Natural killer cell (primary cell): Measurements from ENCODE around the gene FMN1. TPM values are rescaled to one million over a fixed set of nuclear protein-coding genes. Genes with fewer than 3 reads are reported as not detected.

Source experiments
- ATAC-seq, 3 donors: fragments of 150-1000 bp in 2 of 3; fragments of 200-7000 bp in 1 of 3; cut with Tn5 transposase; 1 replicate in 1 of 3; 2 replicates in 2 of 3; pipeline ENCODE4 v1.10.0; 2021; ENCODE audit warnings: mild to moderate bottlenecking in 2 of 3, moderate library complexity in 2 of 3
- DNase-seq, 2 donors: peaks; one replicate each; pipeline versions ENCODE4 v3.0.0 to v3.0.0-alpha.2; 2013 to 2021; ENCODE audit warnings: mixed read lengths in 1 of 2
- H3K27ac ChIP-seq: one replicate; pipeline ENCODE4 v1.5.1; 2013; ENCODE audit warnings: mild to moderate bottlenecking, low read length
- H3K27me3 ChIP-seq: one replicate; pipeline ENCODE4 v1.6.1; 2013; ENCODE audit warnings: low read length; ENCODE audit not compliant: control insufficient read depth, insufficient read depth
- H3K36me3 ChIP-seq: one replicate; pipeline ENCODE4 v1.6.1; 2013; ENCODE audit warnings: low read length; ENCODE audit not compliant: control insufficient read depth, insufficient read depth
- H3K4me1 ChIP-seq: one replicate; pipeline ENCODE4 v1.6.1; 2013; ENCODE audit warnings: low read length; ENCODE audit not compliant: control insufficient read depth, insufficient read depth
- H3K4me3 ChIP-seq: one replicate; pipeline ENCODE4 v1.5.1; 2013; ENCODE audit warnings: low read length
- H3K9me3 ChIP-seq: one replicate; pipeline ENCODE4 v1.6.1; 2013; ENCODE audit warnings: low read length; ENCODE audit not compliant: control insufficient read depth, insufficient read depth
- H3K27ac Mint-ChIP-seq, 2 donors: one replicate each; pipeline ENCODE4 v1.8.0; 2022; ENCODE audit warnings: mild to moderate bottlenecking in 2 of 2, mixed read lengths in 2 of 2, moderate library complexity in 1 of 2
- H3K27me3 Mint-ChIP-seq, 2 donors: one replicate each; pipeline ENCODE4 v1.8.0; 2022; ENCODE audit warnings: low read depth in 2 of 2, mixed read lengths in 2 of 2
- H3K36me3 Mint-ChIP-seq: one replicate; pipeline ENCODE4 v1.8.0; 2022; ENCODE audit warnings: mixed read lengths
- H3K4me1 Mint-ChIP-seq, 2 donors: one replicate each; pipeline ENCODE4 v1.8.0; 2022; ENCODE audit warnings: mixed read lengths in 2 of 2
- H3K4me3 Mint-ChIP-seq: one replicate; pipeline ENCODE4 v1.8.0; 2022; ENCODE audit warnings: mild to moderate bottlenecking, moderate library complexity, mixed read lengths
- H3K9me3 Mint-ChIP-seq, 2 donors: one replicate each; pipeline ENCODE4 v1.8.0; 2022; ENCODE audit warnings: mixed read lengths in 2 of 2
- WGBS: methylation state at CpG from one replicate; pipeline ENCODE4 v1.1.7; 2013; ENCODE audit warnings: missing lambda C conversion rate; ENCODE audit not compliant: insufficient coverage; 5-methylcytosine and 5-hydroxymethylcytosine counted together
- intact Hi-C: fragments of 100-400 bp; cut with micrococcal nuclease; formaldehyde crosslinking; loops from one replicate; pipeline ENCODE4 v1.14.2; 2022
- total RNA-seq, 4 donors: library from RNA; stranded (reverse); fragments of 120-200 nt in 1 of 4; gene quantifications; one replicate each; pipeline versions ENCODE4 v1.2.3 to v1.2.4, GENCODE V29; 2013 to 2022
- TF ChIP-seq, protein P1 (sequence below): fragments of 200-600 bp; IDR thresholded peaks from one replicate; pipeline ENCODE4 v1.8.0; 2022; ENCODE audit warnings: antibody characterized with exemption

Gene FMN1
- total RNA-seq, 3 donors from 2014 or later (not counting 1 experiment from before 2014, with no cell fraction given): 2.0 to 19.2 (median 2.2) TPM

DNA sequence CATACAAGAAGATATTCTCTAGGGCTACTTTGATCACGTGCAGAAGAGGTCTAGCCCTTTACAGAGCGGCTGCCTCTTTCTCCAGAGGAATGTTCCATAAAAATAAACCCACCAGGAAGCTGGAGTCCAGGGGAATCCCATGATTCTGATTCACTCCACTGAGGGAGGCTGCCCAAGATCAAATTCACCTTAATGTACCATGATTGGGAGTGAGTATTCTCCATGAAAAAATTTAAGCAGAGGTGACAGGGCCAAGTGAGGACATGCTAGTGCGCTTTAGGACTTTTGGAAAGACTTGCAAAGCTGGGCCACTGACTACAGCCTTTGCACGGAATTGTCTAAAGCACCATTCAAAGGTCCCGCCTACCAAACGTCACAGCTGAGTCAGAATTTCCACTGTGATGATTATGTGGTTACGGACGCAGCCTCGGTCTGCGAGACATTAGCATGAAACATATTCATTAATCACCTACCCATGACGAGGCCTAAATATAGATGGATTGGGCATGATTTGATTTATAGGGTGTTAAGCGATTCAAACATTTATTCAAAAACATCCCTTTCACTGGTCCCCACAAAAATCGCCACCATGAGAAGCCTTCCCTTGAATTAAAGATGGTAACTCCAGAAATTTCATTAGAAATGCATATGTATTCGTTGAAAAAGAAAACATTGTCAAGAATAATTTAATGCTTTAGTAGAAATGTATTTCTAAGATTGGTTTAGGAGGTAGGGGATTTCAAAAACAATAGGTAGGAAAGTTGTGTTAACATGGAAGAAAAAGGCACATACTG lies 324.1 kb downstream of the FMN1 start:
- DNase-seq: no peak
- TF ChIP-seq, protein P1, sequence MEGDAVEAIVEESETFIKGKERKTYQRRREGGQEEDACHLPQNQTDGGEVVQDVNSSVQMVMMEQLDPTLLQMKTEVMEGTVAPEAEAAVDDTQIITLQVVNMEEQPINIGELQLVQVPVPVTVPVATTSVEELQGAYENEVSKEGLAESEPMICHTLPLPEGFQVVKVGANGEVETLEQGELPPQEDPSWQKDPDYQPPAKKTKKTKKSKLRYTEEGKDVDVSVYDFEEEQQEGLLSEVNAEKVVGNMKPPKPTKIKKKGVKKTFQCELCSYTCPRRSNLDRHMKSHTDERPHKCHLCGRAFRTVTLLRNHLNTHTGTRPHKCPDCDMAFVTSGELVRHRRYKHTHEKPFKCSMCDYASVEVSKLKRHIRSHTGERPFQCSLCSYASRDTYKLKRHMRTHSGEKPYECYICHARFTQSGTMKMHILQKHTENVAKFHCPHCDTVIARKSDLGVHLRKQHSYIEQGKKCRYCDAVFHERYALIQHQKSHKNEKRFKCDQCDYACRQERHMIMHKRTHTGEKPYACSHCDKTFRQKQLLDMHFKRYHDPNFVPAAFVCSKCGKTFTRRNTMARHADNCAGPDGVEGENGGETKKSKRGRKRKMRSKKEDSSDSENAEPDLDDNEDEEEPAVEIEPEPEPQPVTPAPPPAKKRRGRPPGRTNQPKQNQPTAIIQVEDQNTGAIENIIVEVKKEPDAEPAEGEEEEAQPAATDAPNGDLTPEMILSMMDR: no peak
- ATAC-seq: no peak
- no peaks in the 10 kb centered on the region for H3K27me3 ChIP-seq
- Mint-ChIP-seq H3K9me3 (no peaks in the 10 kb centered on the region), H3K4me3 (no peak overlapping the region), H3K4me1 (no peaks in the 10 kb centered on the region), H3K36me3 (no peaks in the 10 kb centered on the region), H3K27me3 (peaks cover 0 to 3% of the 10 kb centered on the region in 2 donors), H3K27ac (no peak overlapping the region)
- H3K4me3 ChIP-seq: no peak overlapping the region
- no peaks in the 10 kb centered on the region for H3K4me1 ChIP-seq
- H3K27ac ChIP-seq: no peak overlapping the region
- intact Hi-C loops: no loop called here
- WGBS: 92% methylated on average over 12 of the region's 14 CpGs
- no peaks in the 10 kb centered on the region for H3K9me3 ChIP-seq
- H3K36me3 ChIP-seq: no peaks in the 10 kb centered on the region

DNA sequence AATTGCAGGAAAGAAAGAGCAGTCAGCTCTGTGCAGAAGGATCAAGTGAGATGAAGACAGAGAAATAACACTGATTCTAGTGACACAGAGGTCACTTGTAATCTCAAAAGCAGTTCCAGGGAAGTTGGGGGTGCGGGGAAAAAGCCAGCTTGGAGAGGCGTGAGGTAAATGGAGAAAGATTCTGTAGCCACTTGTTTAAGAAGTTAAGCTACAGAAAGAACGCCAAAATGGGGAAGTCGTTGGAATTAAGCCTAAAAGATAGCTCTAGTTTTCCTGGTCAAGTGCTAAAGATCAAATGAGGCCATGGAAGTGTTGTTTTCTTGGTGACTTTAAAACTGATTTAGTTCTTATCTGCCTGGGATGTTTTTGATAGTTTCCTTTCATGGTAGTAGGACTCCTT lies 324.7 kb downstream of the FMN1 start:
- H3K27me3 Mint-ChIP-seq: peaks cover 0 to 3% of the 10 kb centered on the region in 2 donors
- H3K4me3 Mint-ChIP-seq: no peak overlapping the region
- Histone ChIP-seq H3K4me3 (no peak overlapping the region), H3K36me3 (no peaks in the 10 kb centered on the region), H3K4me1 (no peaks in the 10 kb centered on the region), H3K27me3 (no peaks in the 10 kb centered on the region), H3K27ac (no peak overlapping the region), H3K9me3 (no peaks in the 10 kb centered on the region)
- 59% methylated on average over 4 of the region's 4 CpGs for WGBS
- no peaks in the 10 kb centered on the region for H3K36me3 Mint-ChIP-seq
- H3K4me1 Mint-ChIP-seq: no peaks in the 10 kb centered on the region
- TF ChIP-seq, protein P1: no peak
- H3K9me3 Mint-ChIP-seq: no peaks in the 10 kb centered on the region
- DNase-seq (no peak), ATAC-seq (no peak)
- no peak overlapping the region for H3K27ac Mint-ChIP-seq
- intact Hi-C loops: no loop called here

DNA sequence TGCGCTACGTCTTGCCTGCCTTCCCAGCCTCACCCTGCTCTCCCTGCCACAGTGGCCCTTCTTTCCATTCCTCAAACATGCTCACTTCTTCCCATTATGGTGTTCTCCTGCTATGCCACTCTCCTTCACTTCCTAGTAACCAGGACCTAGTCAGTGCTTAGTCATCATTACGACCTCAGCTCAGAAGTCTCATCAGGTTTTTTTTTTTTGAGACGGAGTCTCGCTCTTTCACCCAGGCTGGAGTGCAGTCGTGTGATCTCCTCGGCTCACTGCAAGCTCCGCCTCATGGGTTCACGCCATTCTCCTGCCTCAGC lies 327.2 kb downstream of the FMN1 start:
- intact Hi-C loops: no loop called here
- no peaks in the 10 kb centered on the region for H3K4me1 Mint-ChIP-seq
- no peak overlapping the region for H3K27ac Mint-ChIP-seq
- Histone ChIP-seq H3K4me3 (no peak overlapping the region), H3K27me3 (no peaks in the 10 kb centered on the region), H3K36me3 (no peaks in the 10 kb centered on the region), H3K4me1 (no peaks in the 10 kb centered on the region), H3K27ac (no peak overlapping the region), H3K9me3 (no peaks in the 10 kb centered on the region)
- 54% methylated on average over 9 of the region's 9 CpGs for WGBS
- ATAC-seq: peak in 1 of 3 donors; percentile 15
- H3K9me3 Mint-ChIP-seq: no peaks in the 10 kb centered on the region
- no peak overlapping the region for H3K4me3 Mint-ChIP-seq
- no peaks in the 10 kb centered on the region for H3K36me3 Mint-ChIP-seq
- peaks cover 0 to 3% of the 10 kb centered on the region in 2 donors for H3K27me3 Mint-ChIP-seq
- DNase-seq: no peak
- TF ChIP-seq, protein P1: no peak
